ENCODE results near the gene MCFD2.

- no peak for TF ChIP-seq CTCF (IDR thresholded peaks at IDR 0.05; ENCODE audit: insufficient read depth, low read depth, low read length)
- no peak for TF ChIP-seq EZH2 (IDR thresholded peaks at IDR 0.05; ENCODE audit: insufficient read depth, low read length)
These were observed 26.5 kb upstream of the MCFD2 start for GRCh38 chr2:46942143-46942526.

All from astrocyte (in vitro differentiated cells and primary cell).